H9 (cell line): ENCODE data around the gene XXYLT1. TPM values are rescaled to one million over a fixed set of nuclear protein-coding genes. Genes with fewer than 3 reads are reported as not detected.

ENCODE experiments used
- DNase-seq: peaks from one replicate; pipeline ENCODE4 v3.0.0-alpha.2; 2017
- H2AFZ ChIP-seq: one replicate; pipeline ENCODE4 v1.6.1; 2013; ENCODE audit warnings: mild to moderate bottlenecking, low read length, control low read depth, moderate library complexity
- H2AK5ac ChIP-seq: 2 replicates; pipeline ENCODE4 v1.6.1; 2013; ENCODE audit warnings: low read length, control low read depth, mixed read lengths; ENCODE audit not compliant: insufficient read length
- H2BK120ac ChIP-seq: one replicate; pipeline ENCODE4 v1.6.1; 2013; ENCODE audit warnings: low read depth, mild to moderate bottlenecking, low read length, control low read depth, inconsistent platforms; ENCODE audit not compliant: poor library complexity, severe bottlenecking
- H2BK12ac ChIP-seq: 2 replicates; pipeline ENCODE4 v1.6.1; 2013; ENCODE audit warnings: low read length, control low read depth, mixed read lengths, low read depth; ENCODE audit not compliant: insufficient read length
- H2BK15ac ChIP-seq: 2 replicates; pipeline ENCODE4 v1.6.1; 2013; ENCODE audit warnings: low read depth, low read length, control low read depth
- H2BK20ac ChIP-seq: one replicate; pipeline ENCODE4 v1.6.1; 2013; ENCODE audit warnings: low read depth, mild to moderate bottlenecking, low read length, control low read depth, inconsistent platforms; ENCODE audit not compliant: poor library complexity, severe bottlenecking
- H2BK5ac ChIP-seq: 2 replicates; pipeline ENCODE4 v1.6.1; 2013; ENCODE audit warnings: low read length, control low read depth, mixed read lengths; ENCODE audit not compliant: insufficient read length
- H3K14ac ChIP-seq: 2 replicates; pipeline ENCODE4 v1.6.1; 2013; ENCODE audit warnings: low read length, control low read depth; ENCODE audit not compliant: insufficient read depth
- H3K18ac ChIP-seq: 2 replicates; pipeline ENCODE4 v1.6.1; 2013; ENCODE audit warnings: low read depth, mild to moderate bottlenecking, mixed read lengths, low read length, control low read depth; ENCODE audit not compliant: insufficient read length
- H3K23ac ChIP-seq: 2 replicates; pipeline ENCODE4 v1.6.1; 2013; ENCODE audit warnings: low read length, control low read depth, mixed read lengths, low read depth; ENCODE audit not compliant: insufficient read length
- H3K23me2 ChIP-seq: 2 replicates; pipeline ENCODE4 v1.6.1; 2013; ENCODE audit warnings: low read depth, mild to moderate bottlenecking, mixed read lengths, low read length, control low read depth; ENCODE audit not compliant: insufficient read length, poor library complexity, severe bottlenecking
- H3K27ac ChIP-seq: 2 replicates; pipeline ENCODE4 v1.5.1; 2013; ENCODE audit warnings: low read length, control low read depth, mixed read lengths, low read depth; ENCODE audit not compliant: insufficient read length
- H3K27me3 ChIP-seq: 2 replicates; pipeline ENCODE4 v1.6.1; 2013; ENCODE audit warnings: low read length, control low read depth, inconsistent platforms; ENCODE audit not compliant: insufficient read depth
- H3K4ac ChIP-seq: 2 replicates; pipeline ENCODE4 v1.6.1; 2013; ENCODE audit warnings: low read depth, mild to moderate bottlenecking, control low read depth, inconsistent platforms, low read length, moderate library complexity
- H3K4me1 ChIP-seq: 2 replicates; pipeline ENCODE4 v1.6.1; 2013; ENCODE audit warnings: low read length, control low read depth, inconsistent platforms; ENCODE audit not compliant: insufficient read depth
- H3K4me2 ChIP-seq: 2 replicates; pipeline ENCODE4 v1.6.1; 2013; ENCODE audit warnings: low read length, control low read depth, mixed read lengths; ENCODE audit not compliant: insufficient read length, insufficient read depth
- H3K56ac ChIP-seq: 2 replicates; pipeline ENCODE4 v1.6.1; 2013; ENCODE audit warnings: low read depth, mild to moderate bottlenecking, mixed read lengths, low read length, control low read depth; ENCODE audit not compliant: insufficient read length
- H3K79me1 ChIP-seq: 2 replicates; pipeline ENCODE4 v1.6.1; 2013; ENCODE audit warnings: low read depth, mild to moderate bottlenecking, moderate library complexity, low read length, control low read depth, inconsistent platforms; ENCODE audit not compliant: insufficient read depth, poor library complexity, severe bottlenecking
- H3K79me2 ChIP-seq: 2 replicates; pipeline ENCODE4 v1.6.1; 2013; ENCODE audit warnings: low read length, control low read depth, inconsistent platforms; ENCODE audit not compliant: insufficient read depth
- H3K9ac ChIP-seq: 2 replicates; pipeline ENCODE4 v1.6.1; 2013; ENCODE audit warnings: low read length, control low read depth, mixed read lengths; ENCODE audit not compliant: insufficient read length; ENCODE audit errors: extremely low read depth
- H3K9me3 ChIP-seq: one replicate; pipeline ENCODE4 v1.6.1; 2013; ENCODE audit warnings: low read depth, low read length, inconsistent platforms; ENCODE audit not compliant: control insufficient read depth
- H3T11ph ChIP-seq: one replicate; pipeline ENCODE4 v1.6.1; 2013; ENCODE audit warnings: mild to moderate bottlenecking, low read length, control low read depth, inconsistent platforms
- H4K20me1 ChIP-seq: one replicate; pipeline ENCODE4 v1.6.1; 2013; ENCODE audit not compliant: control insufficient read depth, insufficient read length, insufficient read depth
- H4K5ac ChIP-seq: 2 replicates; pipeline ENCODE4 v1.6.1; 2013; ENCODE audit warnings: low read depth, mild to moderate bottlenecking, mixed read lengths, low read length, control low read depth; ENCODE audit not compliant: insufficient read length
- H4K8ac ChIP-seq: replicated peaks from 2 replicates; pipeline ENCODE4 v1.6.1; 2013; ENCODE audit warnings: low read length, control low read depth, mixed read lengths, low read depth; ENCODE audit not compliant: insufficient read length
- H4K91ac ChIP-seq: 2 replicates; pipeline ENCODE4 v1.6.1; 2013; ENCODE audit warnings: low read depth, mild to moderate bottlenecking, moderate library complexity, mixed read lengths, low read length, control low read depth; ENCODE audit not compliant: insufficient read length
- H3K27ac Mint-ChIP-seq, 3 experiments: 2 replicates in 2 of 3; 3 replicates in 1 of 3; pipeline ENCODE4 v1.8.0; 2020 to 2021; ENCODE audit warnings: mixed read lengths in 3 of 3, mild to moderate bottlenecking in 1 of 3, moderate library complexity in 1 of 3
- H3K27me3 Mint-ChIP-seq: 2 replicates; pipeline ENCODE4 v1.8.0; 2021; ENCODE audit warnings: low read depth, mild to moderate bottlenecking, moderate library complexity, mixed read lengths
- H3K36me3 Mint-ChIP-seq, 3 experiments: 2 replicates in 2 of 3; 3 replicates in 1 of 3; pipeline ENCODE4 v1.8.0; 2020 to 2021; ENCODE audit warnings: low read depth in 3 of 3, mixed read lengths in 3 of 3; ENCODE audit not compliant: insufficient read depth in 1 of 3
- H3K4me1 Mint-ChIP-seq, 2 experiments: 2 replicates each; pipeline ENCODE4 v1.8.0; 2020; ENCODE audit warnings: mixed read lengths in 2 of 2
- H3K4me3 Mint-ChIP-seq, 2 experiments: 2 replicates in 1 of 2; 3 replicates in 1 of 2; pipeline ENCODE4 v1.8.0; 2020 to 2021; ENCODE audit warnings: mild to moderate bottlenecking in 2 of 2, mixed read lengths in 2 of 2, moderate library complexity in 1 of 2
- H3K9me3 Mint-ChIP-seq, 2 experiments: 2 replicates in 1 of 2; 3 replicates in 1 of 2; pipeline ENCODE4 v1.8.0; 2020; ENCODE audit warnings: mild to moderate bottlenecking in 2 of 2, mixed read lengths in 2 of 2, moderate library complexity in 1 of 2
- whole genome bisulfite sequencing: extraction: QIAGEN DNeasy Blood & Tissue Kit; methylation state at CpG from one replicate; pipeline ENCODE4 v1.1.7; 2013; ENCODE audit warnings: missing lambda C conversion rate, low lambda C conversion rate, mixed read lengths; ENCODE audit not compliant: insufficient read length; ENCODE audit errors: extremely low coverage; 5-methylcytosine and 5-hydroxymethylcytosine counted together
- total RNA-seq: library from RNA; stranded (reverse); gene quantifications from 2 replicates; pipeline ENCODE4 v1.2.1, GENCODE V29; 2021
- TF ChIP-seq, protein P1 (sequence below): fragments of 200-600 bp; sonication (generic); conservative IDR thresholded peaks from 3 replicates; pipeline ENCODE4 v1.8.0; 2021; ENCODE audit warnings: antibody characterized with exemption, mild to moderate bottlenecking

Gene XXYLT1
- total RNA-seq, 1 experiment from 2014 or later: 22.7 TPM

DNA sequence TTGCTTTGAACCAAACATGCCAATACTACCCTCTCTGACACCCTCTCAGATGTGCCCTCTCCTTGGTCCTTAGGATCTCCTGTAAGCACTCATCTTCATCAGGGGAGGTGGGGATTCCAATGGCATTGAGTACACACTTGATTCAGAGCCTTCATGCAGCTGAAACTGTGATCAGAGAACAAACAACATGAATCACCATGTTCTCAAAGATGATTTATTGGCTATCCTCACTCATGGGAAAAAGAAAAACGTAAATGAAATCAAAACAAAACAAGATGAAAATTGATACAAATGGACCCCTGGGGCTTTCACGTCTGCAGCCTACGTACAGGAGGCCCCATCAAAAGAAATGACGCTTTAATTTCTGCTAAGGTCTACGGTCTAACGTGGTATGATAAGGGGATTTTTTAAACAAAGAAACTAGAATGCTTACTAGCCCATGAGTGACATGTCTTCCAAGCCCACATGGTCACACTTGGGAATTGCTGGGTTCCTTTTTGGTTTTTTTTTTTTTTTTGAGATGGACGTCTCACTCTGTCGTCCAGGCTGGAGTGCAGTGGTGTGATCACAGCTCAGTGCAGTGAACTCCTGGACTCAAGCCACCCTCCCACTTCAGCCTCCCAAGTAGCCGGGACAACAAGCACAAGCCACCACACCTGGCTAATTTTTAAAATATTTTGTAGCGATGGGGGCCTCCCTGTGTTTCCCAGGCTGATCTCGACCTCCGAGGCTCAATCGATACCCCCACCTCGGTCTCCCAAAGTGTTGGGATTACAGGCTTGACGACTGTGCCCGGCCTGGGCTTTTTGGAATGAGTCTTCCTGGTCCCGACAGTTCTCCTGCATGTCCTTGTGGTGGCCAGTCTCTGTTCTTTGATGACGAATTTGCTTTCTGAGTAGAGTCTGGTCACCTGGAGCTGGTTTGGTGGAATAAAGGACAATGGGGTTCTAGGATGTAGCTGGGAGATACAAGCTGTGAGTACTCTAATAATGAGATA is 202.6 kb downstream of the XXYLT1 start:
- H3K18ac ChIP-seq: no peak overlapping the region
- no peaks in the 10 kb centered on the region for H3K4me1 ChIP-seq
- no peak overlapping the region for H3T11ph ChIP-seq
- no peak overlapping the region for H2AFZ ChIP-seq
- no peak overlapping the region for H3K27ac ChIP-seq
- H3K9ac ChIP-seq: no peak overlapping the region
- H3K27me3 ChIP-seq: no peaks in the 10 kb centered on the region
- no peak overlapping the region for H2AK5ac ChIP-seq
- peaks cover 2% of the 10 kb centered on the region; the same call in 1 of the 2 replicates for H3K79me2 ChIP-seq
- TF ChIP-seq, protein P1, sequence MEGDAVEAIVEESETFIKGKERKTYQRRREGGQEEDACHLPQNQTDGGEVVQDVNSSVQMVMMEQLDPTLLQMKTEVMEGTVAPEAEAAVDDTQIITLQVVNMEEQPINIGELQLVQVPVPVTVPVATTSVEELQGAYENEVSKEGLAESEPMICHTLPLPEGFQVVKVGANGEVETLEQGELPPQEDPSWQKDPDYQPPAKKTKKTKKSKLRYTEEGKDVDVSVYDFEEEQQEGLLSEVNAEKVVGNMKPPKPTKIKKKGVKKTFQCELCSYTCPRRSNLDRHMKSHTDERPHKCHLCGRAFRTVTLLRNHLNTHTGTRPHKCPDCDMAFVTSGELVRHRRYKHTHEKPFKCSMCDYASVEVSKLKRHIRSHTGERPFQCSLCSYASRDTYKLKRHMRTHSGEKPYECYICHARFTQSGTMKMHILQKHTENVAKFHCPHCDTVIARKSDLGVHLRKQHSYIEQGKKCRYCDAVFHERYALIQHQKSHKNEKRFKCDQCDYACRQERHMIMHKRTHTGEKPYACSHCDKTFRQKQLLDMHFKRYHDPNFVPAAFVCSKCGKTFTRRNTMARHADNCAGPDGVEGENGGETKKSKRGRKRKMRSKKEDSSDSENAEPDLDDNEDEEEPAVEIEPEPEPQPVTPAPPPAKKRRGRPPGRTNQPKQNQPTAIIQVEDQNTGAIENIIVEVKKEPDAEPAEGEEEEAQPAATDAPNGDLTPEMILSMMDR: no peak
- H3K14ac ChIP-seq: no peak overlapping the region
- peaks cover 6 to 18% of the 10 kb centered on the region in 2 experiments; a peak in 3 of 5 replicates for H3K9me3 Mint-ChIP-seq
- H4K5ac ChIP-seq: no peak overlapping the region
- H4K8ac ChIP-seq: no peak overlapping the region
- no peak overlapping the region for H3K23ac ChIP-seq
- H3K36me3 Mint-ChIP-seq: peaks cover 29 to 47% (median 32%) of the 10 kb centered on the region in 3 experiments
- no peak overlapping the region for H4K91ac ChIP-seq
- no CpG with 5 or more reads among the region's 18 CpGs for WGBS
- H3K79me1 ChIP-seq: no peaks in the 10 kb centered on the region
- no peak overlapping the region for H3K4ac ChIP-seq
- H3K4me1 Mint-ChIP-seq: peaks cover 0 to under 1% of the 10 kb centered on the region in 2 experiments; a peak in 2 of 4 replicates
- H2BK120ac ChIP-seq: no peak overlapping the region
- no peak overlapping the region for H2BK12ac ChIP-seq
- no peak overlapping the region for H3K27ac Mint-ChIP-seq
- no peak for DNase-seq
- no peak overlapping the region for H2BK20ac ChIP-seq
- H3K4me3 Mint-ChIP-seq: no peak overlapping the region
- no peaks in the 10 kb centered on the region for H3K9me3 ChIP-seq
- no peaks in the 10 kb centered on the region for H4K20me1 ChIP-seq
- H2BK5ac ChIP-seq: no peak overlapping the region
- no peaks in the 10 kb centered on the region for H3K27me3 Mint-ChIP-seq
- H2BK15ac ChIP-seq: no peak overlapping the region
- no peaks in the 10 kb centered on the region for H3K23me2 ChIP-seq
- H3K56ac ChIP-seq: no peak overlapping the region
- no peak overlapping the region for H3K4me2 ChIP-seq
